ENCODE measurements around the gene AMBRA1.
A peak's percentile ranks its signal among the peaks of the same experiment; 100 is the strongest.

DNA sequence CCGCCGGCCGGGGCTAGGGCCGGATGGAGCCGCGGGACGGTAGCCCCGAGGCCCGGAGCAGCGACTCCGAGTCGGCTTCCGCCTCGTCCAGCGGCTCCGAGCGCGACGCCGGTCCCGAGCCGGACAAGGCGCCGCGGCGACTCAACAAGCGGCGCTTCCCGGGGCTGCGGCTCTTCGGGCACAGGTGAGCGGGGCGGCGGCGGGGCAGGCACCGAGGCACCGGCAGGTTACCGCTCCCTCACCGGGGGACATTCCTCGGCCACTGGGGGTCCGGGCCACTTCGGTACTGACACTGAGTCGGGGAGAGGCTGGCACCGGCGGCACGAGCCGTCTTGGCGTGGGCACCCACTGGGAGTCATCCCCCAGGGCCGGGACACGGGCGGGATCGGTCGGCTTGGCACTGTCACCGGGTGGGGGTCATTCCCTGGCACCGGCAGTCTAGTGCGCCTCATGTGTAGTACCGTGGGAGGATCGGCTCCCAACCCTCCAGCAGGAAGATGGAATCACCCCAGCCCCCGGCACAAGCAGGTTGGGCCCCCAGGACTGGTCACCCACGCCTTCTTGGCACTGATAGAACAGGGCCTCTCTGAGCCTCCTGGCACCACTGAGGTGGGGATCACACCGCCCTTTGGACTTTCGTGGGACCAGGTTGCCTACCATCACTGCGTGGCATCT lies 246.0 kb downstream of the AMBRA1 start:
- peak; percentile 47; the same call in 1 of the 2 replicates for TF ChIP-seq ZFX (IDR thresholded peaks at IDR 0.05)
- TF ChIP-seq, protein P1, sequence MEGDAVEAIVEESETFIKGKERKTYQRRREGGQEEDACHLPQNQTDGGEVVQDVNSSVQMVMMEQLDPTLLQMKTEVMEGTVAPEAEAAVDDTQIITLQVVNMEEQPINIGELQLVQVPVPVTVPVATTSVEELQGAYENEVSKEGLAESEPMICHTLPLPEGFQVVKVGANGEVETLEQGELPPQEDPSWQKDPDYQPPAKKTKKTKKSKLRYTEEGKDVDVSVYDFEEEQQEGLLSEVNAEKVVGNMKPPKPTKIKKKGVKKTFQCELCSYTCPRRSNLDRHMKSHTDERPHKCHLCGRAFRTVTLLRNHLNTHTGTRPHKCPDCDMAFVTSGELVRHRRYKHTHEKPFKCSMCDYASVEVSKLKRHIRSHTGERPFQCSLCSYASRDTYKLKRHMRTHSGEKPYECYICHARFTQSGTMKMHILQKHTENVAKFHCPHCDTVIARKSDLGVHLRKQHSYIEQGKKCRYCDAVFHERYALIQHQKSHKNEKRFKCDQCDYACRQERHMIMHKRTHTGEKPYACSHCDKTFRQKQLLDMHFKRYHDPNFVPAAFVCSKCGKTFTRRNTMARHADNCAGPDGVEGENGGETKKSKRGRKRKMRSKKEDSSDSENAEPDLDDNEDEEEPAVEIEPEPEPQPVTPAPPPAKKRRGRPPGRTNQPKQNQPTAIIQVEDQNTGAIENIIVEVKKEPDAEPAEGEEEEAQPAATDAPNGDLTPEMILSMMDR (conservative IDR thresholded peaks at IDR 0.05), result 0 out of 2 replicates have a peak, but pooled peaks have one; percentile 29

Measured in C4-2B (cell line).